ENCODE data around the gene DUSP12.

The DUSP12 gene

DNA sequence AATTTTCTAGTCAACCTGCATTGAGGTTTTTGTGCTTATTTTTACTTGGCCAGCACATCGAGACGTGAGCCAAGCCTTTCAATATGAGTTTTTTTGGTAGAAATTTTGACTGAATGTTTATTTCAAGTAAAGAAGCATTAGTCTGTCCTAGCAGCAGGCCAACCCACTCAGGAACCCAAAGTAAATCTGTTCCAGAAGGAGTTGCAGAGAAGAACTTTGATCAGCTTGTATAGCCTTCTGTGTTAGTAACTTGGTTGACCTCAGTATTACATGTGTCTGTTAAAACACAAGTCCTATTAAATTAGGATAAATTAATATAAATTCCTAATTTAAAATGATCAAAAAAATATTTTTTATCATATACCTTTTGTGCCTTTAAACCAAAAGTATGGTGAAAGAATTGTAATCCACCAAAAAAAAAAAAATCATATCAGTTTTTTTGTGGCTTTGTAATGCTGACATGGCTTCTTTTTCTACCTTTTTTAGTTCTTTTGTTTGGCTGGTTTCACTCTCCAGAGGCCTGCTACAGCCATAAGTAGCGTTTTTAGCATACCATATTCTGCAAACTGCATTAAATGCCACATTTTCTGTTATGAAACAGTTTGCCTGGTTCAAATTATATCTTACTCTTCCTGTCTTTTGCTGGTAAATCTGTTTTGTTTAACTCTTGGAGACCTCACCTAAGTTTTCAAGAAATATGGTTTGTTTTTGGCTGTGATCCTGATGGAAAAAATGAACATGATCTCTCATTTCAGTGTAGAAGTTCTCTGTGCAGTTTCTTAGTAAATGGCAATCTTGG lies 56.0 kb downstream of the DUSP12 start:
- Histone ChIP-seq H3K27ac (ENCODE audit: poor library complexity, severe bottlenecking) (no peak overlapping the region), H3K4me1 (ENCODE audit: insufficient read depth, poor library complexity, severe bottlenecking) (no peaks in the 10 kb centered on the region), H3K27me3 (ENCODE audit: insufficient read depth, poor library complexity, severe bottlenecking) (no peaks in the 10 kb centered on the region), H3K36me3 (ENCODE audit: low read depth) (peaks cover 19% of the 10 kb centered on the region), H3K9me3 (ENCODE audit: severe bottlenecking) (no peaks in the 10 kb centered on the region), H3K4me3 (ENCODE audit: severe bottlenecking) (no peak overlapping the region)
- TF ChIP-seq CTCF (IDR thresholded peaks at IDR 0.05; ENCODE audit: poor library complexity, severe bottlenecking): no peak
- no peak for ATAC-seq (ENCODE audit: low read depth)
- DNase-seq (ENCODE audit: low spot score): no peak

All from RWPE2 (cell line).